Activated T-cell treated with anti-CD3 and anti-CD28 coated beads for 4 hours (primary cell): ENCODE data around the gene ZDHHC11B.
"Not testable (repeated sequence)": the region's sequence is repeated elsewhere in the genome, so short reads cannot be mapped to it uniquely, and the experiment has no call there.

Experiments used
- DNase-seq: peaks from one replicate; pipeline ENCODE4 v3.0.0-alpha.2; 2020

ZDHHC11B gene

GRCh38 chr5:683551-684481, 100.7 kb downstream of the ZDHHC11B start:
- no peak for DNase-seq

GRCh38 chr5:682651-683358, 101.7 kb downstream of the ZDHHC11B start:
- DNase-seq: not testable (repeated sequence)

GRCh38 chr5:682216-682615, 102.3 kb downstream of the ZDHHC11B start:
- DNase-seq: not testable (repeated sequence)

- DNase-seq: not testable (repeated sequence)
Observed at GRCh38 chr5:681317-682191, 103.0 kb downstream of the ZDHHC11B start.

- DNase-seq: not testable (repeated sequence)
Observed at GRCh38 chr5:680836-681235, 103.7 kb downstream of the ZDHHC11B start.

GRCh38 chr5:680118-680795, 104.3 kb downstream of the ZDHHC11B start:
- DNase-seq: not testable (repeated sequence)

- not testable (repeated sequence) for DNase-seq
Observed at GRCh38 chr5:679166-679895, 105.2 kb downstream of the ZDHHC11B start.

GRCh38 chr5:678521-678920, 106.0 kb downstream of the ZDHHC11B start:
- not testable (repeated sequence) for DNase-seq

GRCh38 chr5:677131-678101, 107.1 kb downstream of the ZDHHC11B start:
- DNase-seq: no peak

- no peak for DNase-seq
Observed at GRCh38 chr5:676699-677076, 107.8 kb downstream of the ZDHHC11B start.

GRCh38 chr5:675871-676698, 108.4 kb downstream of the ZDHHC11B start:
- DNase-seq: no peak

GRCh38 chr5:675111-675870, 109.2 kb downstream of the ZDHHC11B start:
- no peak for DNase-seq

- no peak for DNase-seq
Observed at GRCh38 chr5:674630-675011, 109.9 kb downstream of the ZDHHC11B start.

GRCh38 chr5:673831-674629, 110.5 kb downstream of the ZDHHC11B start:
- DNase-seq: no peak

- DNase-seq: no peak
Observed at GRCh38 chr5:673161-673830, 111.2 kb downstream of the ZDHHC11B start.

GRCh38 chr5:672329-673160, 112.0 kb downstream of the ZDHHC11B start:
- DNase-seq: peak; percentile 31
